Common myeloid progenitor, CD34-positive (primary cell): ENCODE results near the gene MYL11.

Experiments used
- CTCF ChIA-PET: fragments of 350-600 bp; sonication (Branson Sonifier 250); formaldehyde crosslinking; loops from one replicate; lab custom pipeline; 2021; ENCODE audit warnings: antibody characterized with exemption; lab: Charles Lee
- POLR2A ChIA-PET: fragments of 350-600 bp; sonication (Branson Sonifier 250); formaldehyde crosslinking; loops from one replicate; lab custom pipeline; 2021; ENCODE audit warnings: antibody characterized with exemption; lab: Charles Lee
- DNase-seq, 3 donors: peaks; one replicate each; pipeline versions ENCODE4 v3.0.0 to v3.0.0-alpha.2; 2013
- H3K27ac ChIP-seq, 2 experiments: 1 replicate in 1 of 2; 2 replicates in 1 of 2; pipeline ENCODE4 v1.7.0; 2013; ENCODE audit warnings: inconsistent platforms in 2 of 2, low read length in 2 of 2, mild to moderate bottlenecking in 2 of 2, low read depth in 1 of 2, moderate library complexity in 1 of 2; ENCODE audit not compliant: severe bottlenecking in 2 of 2, insufficient read depth in 1 of 2, poor library complexity in 1 of 2
- H3K27me3 ChIP-seq, 5 experiments: replicated peaks in 2 of 5; 1 replicate in 3 of 5; 2 replicates in 2 of 5; pipeline versions ENCODE4 v1.6.1 to v1.7.0; 2013; ENCODE audit warnings: low read length in 4 of 5, mild to moderate bottlenecking in 2 of 5, moderate library complexity in 2 of 5, inconsistent platforms in 1 of 5; ENCODE audit not compliant: insufficient read depth in 5 of 5, control insufficient read depth in 4 of 5
- H3K36me3 ChIP-seq, 4 experiments: 1 replicate in 2 of 4; 2 replicates in 2 of 4; pipeline versions ENCODE4 v1.6.1 to v1.7.0; 2013; ENCODE audit warnings: low read length in 3 of 4, control low read depth in 1 of 4, mild to moderate bottlenecking in 1 of 4; ENCODE audit not compliant: control insufficient read depth in 4 of 4, insufficient read depth in 4 of 4
- H3K4me1 ChIP-seq, 4 experiments: 1 replicate in 3 of 4; 2 replicates in 1 of 4; pipeline versions ENCODE4 v1.6.1 to v1.7.1; 2013; ENCODE audit warnings: low read length in 3 of 4, mild to moderate bottlenecking in 3 of 4, control low read depth in 1 of 4, inconsistent platforms in 1 of 4, moderate library complexity in 1 of 4; ENCODE audit not compliant: control insufficient read depth in 4 of 4, insufficient read depth in 4 of 4; ENCODE audit errors: control extremely low read depth in 1 of 4
- H3K4me3 ChIP-seq, 7 experiments: 1 replicate in 4 of 7; 2 replicates in 3 of 7; pipeline versions ENCODE4 v1.5.1 to v1.7.0; 2013; ENCODE audit warnings: mild to moderate bottlenecking in 7 of 7, low read length in 6 of 7, moderate library complexity in 6 of 7, inconsistent platforms in 2 of 7, low read depth in 2 of 7, control low read depth in 1 of 7; ENCODE audit not compliant: insufficient read depth in 4 of 7, control insufficient read depth in 1 of 7; ENCODE audit errors: extremely low read depth in 1 of 7
- H3K9me3 ChIP-seq, 5 experiments: 1 replicate in 4 of 5; 2 replicates in 1 of 5; pipeline versions ENCODE4 v1.6.1 to v1.7.1; 2013; ENCODE audit warnings: low read length in 4 of 5, mild to moderate bottlenecking in 2 of 5, inconsistent platforms in 1 of 5, low read depth in 1 of 5, moderate library complexity in 1 of 5; ENCODE audit not compliant: control insufficient read depth in 4 of 5, insufficient read depth in 2 of 5; ENCODE audit errors: control extremely low read depth in 1 of 5
- WGBS: methylation state at CpG from one replicate; pipeline ENCODE4 v1.1.5; 2013; ENCODE audit not compliant: insufficient coverage; 5-methylcytosine and 5-hydroxymethylcytosine counted together

MYL11 gene

DNA sequence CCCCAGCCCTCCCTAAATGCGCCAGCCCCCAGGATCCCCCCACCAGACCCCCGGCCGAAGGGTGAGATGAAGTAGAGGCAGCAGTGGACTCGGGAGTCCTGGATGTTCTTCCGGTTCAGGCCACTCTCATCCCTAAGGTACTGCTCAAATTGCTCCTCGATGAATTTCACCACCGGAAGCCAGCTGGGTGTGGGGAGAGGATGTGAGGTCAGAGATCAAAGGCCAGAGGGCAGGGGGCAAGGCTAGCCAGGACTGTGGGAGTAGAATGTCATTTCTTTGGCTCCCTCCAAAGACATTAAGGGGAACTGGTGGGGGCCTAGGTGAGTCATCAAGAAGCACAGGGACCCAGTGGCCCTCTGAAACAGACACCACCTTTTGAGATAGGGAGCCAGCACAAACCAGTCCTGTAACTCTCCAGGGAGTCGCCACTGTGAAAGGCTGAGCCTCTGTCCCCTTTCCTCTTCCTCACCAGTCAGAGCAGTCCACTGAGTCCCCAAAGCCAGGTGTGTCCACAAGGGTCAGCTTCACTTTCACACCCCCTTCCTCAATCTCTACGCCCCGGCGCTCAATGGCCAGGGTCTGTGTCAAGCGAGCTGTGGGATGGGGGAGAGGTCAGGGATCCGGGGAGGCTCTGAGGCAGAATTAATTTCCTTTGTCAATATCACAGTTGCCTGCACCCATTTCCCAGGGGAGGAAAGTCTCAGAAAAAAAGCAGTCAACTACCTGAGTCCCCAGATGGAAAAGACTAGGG is 6.9 kb downstream of the MYL11 start:
- ChIA-PET CTCF (interaction anchor here (1.5 to 2.8 kb wide), 5 partner anchors 11 to 28 kb away, joined by 3 to 20 read pairs (median 10); partner anchors contain the start of gene ZNF48), POLR2A (interaction anchor here (2.0 kb wide), 1 partner anchor 14 kb away, joined by 7 read pairs; the partner anchor contains the start of gene ZNF48)
- H3K27ac ChIP-seq, result peak overlapping the region in 1 of 2 experiments; percentile 71
- no peaks in the 10 kb centered on the region for H3K9me3 ChIP-seq
- H3K36me3 ChIP-seq, result no peaks in the 10 kb centered on the region
- 84% methylated on average over 4 of the region's 13 CpGs for WGBS
- DNase-seq, result peak in 1 of 3 donors; percentile 43
- no peaks in the 10 kb centered on the region for H3K27me3 ChIP-seq
- peak overlapping the region in 2 of 7 experiments; percentile 56 to 72 for H3K4me3 ChIP-seq
- H3K4me1 ChIP-seq, result peaks cover 0 to 58% (median 50%) of the 10 kb centered on the region in 4 experiments

- ChIA-PET CTCF (interaction anchor here (0.9 to 2.8 kb wide), 8 partner anchors 11 to 32 kb away, joined by 3 to 20 read pairs (median 5); partner anchors contain the start of gene ZNF48), POLR2A (interaction anchor here (1.2 to 2.0 kb wide), 2 partner anchors 10 to 13 kb away, joined by 3 to 7 read pairs; partner anchors contain the start of gene ZNF48)
- H3K4me1 ChIP-seq, result peaks cover 0 to 50% (median 42%) of the 10 kb centered on the region in 4 experiments
- DNase-seq, result peak; percentile 50 to 84 (median 74)
- WGBS, result 23% methylated on average over 5 of the region's 12 CpGs
- peak within 1 kb of the TSS in 1 of 2 experiments; percentile 71 for H3K27ac ChIP-seq
- no peaks in the 10 kb centered on the region for H3K9me3 ChIP-seq
- no peaks in the 10 kb centered on the region for H3K27me3 ChIP-seq
- peak within 1 kb of the TSS in 5 of 7 experiments; percentile 11 to 72 (median 38) for H3K4me3 ChIP-seq
- H3K36me3 ChIP-seq, result no peaks in the 10 kb centered on the region
Observed at GRCh38 chr16:30382111-30382881, 7.7 kb downstream of the MYL11 start, which contains the start of gene SEPTIN1. TSS of gene SEPTIN1 (minus strand) at chr16:30382561. CDS start at chr16:30382542, 19 bp downstream.

DNA sequence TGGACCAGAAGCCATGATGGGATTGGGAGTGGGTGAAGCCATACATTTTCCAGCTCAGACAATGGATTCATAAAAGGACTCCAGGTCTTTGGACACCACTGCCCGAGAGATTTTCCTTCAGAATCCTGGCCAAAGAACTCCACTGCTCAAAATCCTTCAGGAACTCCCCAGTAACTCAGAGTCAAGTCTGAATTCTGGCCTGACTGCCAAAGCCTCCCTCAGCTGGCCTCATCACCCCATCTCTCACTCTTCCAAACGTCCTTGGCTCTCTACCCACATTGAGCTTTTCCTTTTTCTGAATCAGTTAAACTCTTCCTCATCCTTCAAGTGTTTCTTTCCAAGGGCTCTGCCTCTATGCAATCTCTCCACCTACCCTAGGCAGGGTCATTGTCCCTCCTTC is 8.9 kb downstream of the MYL11 start:
- H3K36me3 ChIP-seq, result no peaks in the 10 kb centered on the region
- no peak for DNase-seq
- 75% methylated on average over 2 of the region's 2 CpGs for WGBS
- H3K4me3 ChIP-seq, result no peak overlapping the region
- H3K27ac ChIP-seq, result no peak overlapping the region
- H3K4me1 ChIP-seq, result peaks cover 0 to 43% (median 31%) of the 10 kb centered on the region in 4 experiments
- no peaks in the 10 kb centered on the region for H3K9me3 ChIP-seq
- POLR2A ChIA-PET, result interaction anchor here (1.2 to 2.0 kb wide), 2 partner anchors 9 to 12 kb away, joined by 3 to 7 read pairs; partner anchors contain the start of gene ZNF48
- H3K27me3 ChIP-seq, result no peaks in the 10 kb centered on the region
- CTCF ChIA-PET, result interaction anchor here (0.7 to 2.8 kb wide), 6 partner anchors 9 to 554 kb away, joined by 3 to 20 read pairs (median 7); partner anchors contain the start of gene ZNF48

DNA sequence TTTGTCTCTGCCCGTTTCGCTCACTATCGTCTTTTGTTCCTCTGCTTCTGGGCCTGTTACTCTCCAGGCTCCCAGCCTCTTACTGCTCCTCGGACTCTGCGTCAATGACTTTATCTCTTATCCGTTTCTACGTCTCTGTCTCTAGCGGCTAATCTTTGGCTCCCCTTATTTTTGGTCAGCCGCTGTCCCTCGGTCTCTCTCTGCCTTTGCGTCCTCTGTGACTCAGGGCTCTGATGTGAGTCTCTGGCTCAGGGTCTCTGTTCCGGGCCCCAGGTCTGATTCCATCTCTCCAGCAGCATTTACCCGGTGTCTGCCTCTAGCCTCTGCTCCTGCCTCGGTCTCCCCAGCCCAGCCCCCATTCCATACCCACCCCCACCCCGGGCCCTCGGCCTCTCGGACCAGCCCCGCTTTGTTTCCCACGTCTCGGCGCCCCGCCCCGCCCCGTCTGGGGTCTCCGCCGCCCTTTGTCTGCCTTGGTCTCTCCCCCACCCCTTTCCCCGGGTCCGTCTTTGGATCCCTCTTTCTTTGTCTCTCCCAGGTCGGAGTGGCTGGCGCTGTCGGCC is 20.1 kb downstream of the MYL11 start:
- Histone ChIP-seq H3K4me1 (peaks cover 7 to 36% (median 31%) of the 10 kb centered on the region in 4 experiments), H3K27me3 (no peaks in the 10 kb centered on the region), H3K9me3 (no peaks in the 10 kb centered on the region), H3K27ac (peak overlapping the region; percentile 33 to 71), H3K36me3 (peaks cover 0 to 22% (median 14%) of the 10 kb centered on the region in 4 experiments), H3K4me3 (peak overlapping the region; percentile 74 to 91 (median 77))
- WGBS, result 25% methylated on average over 25 of the region's 31 CpGs
- DNase-seq, result no peak
- POLR2A ChIA-PET, result interaction anchor here (0.6 to 2.3 kb wide), 8 partner anchors 12 to 329 kb away, joined by 3 to 11 read pairs (median 3); partner anchors contain the start of genes SEPTIN1, TBC1D10B and ZNF771
- CTCF ChIA-PET, result interaction anchor here (1.0 to 10.8 kb wide), 10 partner anchors 10 to 303 kb away, joined by 4 to 97 read pairs (median 7); partner anchors contain the start of genes SEPTIN1, TBX6 and ZNF771

DNA sequence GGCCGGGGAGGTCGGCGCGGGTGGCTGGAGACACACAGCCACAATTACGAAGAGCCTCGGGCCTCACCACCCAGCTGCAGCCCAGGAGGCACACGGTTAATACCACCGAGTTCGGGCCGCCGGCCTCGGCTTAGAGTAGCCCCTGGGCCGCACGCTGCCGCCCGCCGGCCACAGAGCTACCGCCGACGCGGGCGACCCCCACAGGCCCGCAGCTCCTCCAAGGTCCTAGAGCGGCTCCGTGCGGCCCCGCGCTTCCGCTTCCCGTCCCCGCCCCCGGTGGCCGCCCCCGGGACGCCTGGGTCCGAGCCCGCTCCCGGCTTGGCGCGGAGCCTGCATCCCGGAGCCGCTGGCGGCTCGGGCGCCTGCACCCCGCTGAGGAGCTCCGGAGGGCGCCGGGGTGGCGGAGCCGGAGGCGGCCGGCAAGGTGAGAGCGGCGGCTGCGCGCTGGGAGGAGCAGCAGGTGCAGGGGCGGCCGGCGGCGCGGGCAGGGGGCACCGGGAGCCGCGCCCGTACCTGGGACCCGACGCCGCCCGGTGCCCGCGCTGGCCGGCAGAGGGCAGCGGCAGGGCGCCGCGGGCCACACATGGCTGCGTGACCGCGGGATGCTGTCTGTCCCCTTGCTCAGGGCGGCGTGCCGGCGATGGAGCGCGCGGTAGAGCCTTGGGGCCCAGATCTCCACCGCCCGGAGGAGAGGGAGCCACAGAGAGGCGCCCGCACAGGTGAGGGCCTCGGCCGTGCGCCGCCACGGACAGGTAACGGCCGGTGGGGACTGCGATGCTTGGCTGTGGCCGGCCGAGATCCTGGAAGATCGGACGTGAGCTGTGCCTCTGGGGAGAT is 20.8 kb downstream of the MYL11 start, which contains the start of gene ZNF48:
TSS of gene ZNF48 (plus strand) at position 266 of the 837 bp plus-strand sequence. CDS start at position 641, 375 bp downstream.
- Histone ChIP-seq H3K9me3 (no peaks in the 10 kb centered on the region), H3K4me3 (peak within 1 kb of the TSS; percentile 74 to 91 (median 77)), H3K27me3 (no peaks in the 10 kb centered on the region), H3K36me3 (peaks cover 0 to 22% (median 14%) of the 10 kb centered on the region in 4 experiments), H3K4me1 (peaks cover 7 to 41% (median 36%) of the 10 kb centered on the region in 4 experiments), H3K27ac (peak within 1 kb of the TSS; percentile 33 to 71)
- POLR2A ChIA-PET, result interaction anchor here (0.6 to 2.3 kb wide), 8 partner anchors 12 to 328 kb away, joined by 3 to 11 read pairs (median 3); partner anchors contain the start of genes SEPTIN1, TBC1D10B and ZNF771
- CTCF ChIA-PET, result interaction anchor here (0.9 to 10.8 kb wide), 12 partner anchors 10 to 303 kb away, joined by 3 to 97 read pairs (median 4); partner anchors contain the start of genes SEPTIN1, TBC1D10B, TBX6 and ZNF771
- peak; percentile 80 to 88 (median 86) for DNase-seq
- WGBS, result under 1% methylated on average over 74 of the region's 103 CpGs
